ENCODE measurements around the gene FAM229A.

FAM229A gene

GRCh38 chr1:32327204-32327603, 35.1 kb downstream of the FAM229A start:
- DNase-seq (ENCODE audit: low read depth, low spot score): no peak
- no peaks in the 10 kb centered on the region for H3K4me1 ChIP-seq (ENCODE audit: insufficient read depth, insufficient read length)
- TF ChIP-seq ZNF274 (IDR thresholded peaks at IDR 0.05; ENCODE audit: low read depth, low read length) (no peak), YY1 (IDR thresholded peaks at IDR 0.05; ENCODE audit: insufficient read depth, insufficient read length) (no peak), SUZ12 (IDR thresholded peaks at IDR 0.05; ENCODE audit: extremely low read depth, insufficient read depth, insufficient read length) (no peak)
- H3K36me3 ChIP-seq (ENCODE audit: insufficient read depth, insufficient read length, low read length): peaks cover 90% of the 10 kb centered on the region
- no peaks in the 10 kb centered on the region for H3K9me3 ChIP-seq (ENCODE audit: insufficient read depth, low read length)
- no peak overlapping the region for H3K9ac ChIP-seq (ENCODE audit: insufficient read length, low read depth)
- H3K27me3 ChIP-seq (ENCODE audit: insufficient read depth, insufficient read length): no peaks in the 10 kb centered on the region
- no peak overlapping the region for H3K4me3 ChIP-seq (ENCODE audit: insufficient read length, low read depth)

DNA sequence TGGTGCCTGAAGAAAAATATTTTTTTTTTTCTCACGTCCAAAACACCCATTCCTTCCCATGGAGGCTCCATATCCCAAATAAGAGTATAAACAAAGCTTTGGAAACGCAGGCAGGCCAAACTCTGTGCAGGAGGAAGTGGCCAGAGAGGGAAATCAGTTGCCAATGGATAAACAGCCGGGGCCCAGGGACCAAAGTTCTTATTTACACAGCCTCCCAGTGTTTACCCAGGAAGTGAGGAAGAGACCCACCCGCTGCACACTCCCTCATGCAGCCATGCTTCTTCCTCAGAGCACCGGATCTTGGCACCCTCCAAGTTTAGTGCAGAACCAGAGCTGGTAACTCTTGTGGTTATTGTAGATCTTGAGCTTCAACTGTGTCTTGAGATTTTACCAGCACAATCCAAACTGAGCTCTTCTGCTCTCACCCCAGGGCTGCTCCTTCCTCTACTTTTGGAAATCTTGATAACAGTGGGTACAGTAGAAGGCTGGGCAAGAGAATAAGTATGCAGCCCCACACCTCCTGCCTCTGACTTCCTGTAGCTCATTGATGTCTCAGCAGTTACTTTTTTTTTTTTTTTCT, 40.5 kb downstream of the FAM229A start:
- no peaks in the 10 kb centered on the region for H3K9me3 ChIP-seq (ENCODE audit: insufficient read depth, low read length)
- TF ChIP-seq ZNF274 (IDR thresholded peaks at IDR 0.05; ENCODE audit: low read depth, low read length) (no peak), YY1 (IDR thresholded peaks at IDR 0.05; ENCODE audit: insufficient read depth, insufficient read length) (no peak), SUZ12 (IDR thresholded peaks at IDR 0.05; ENCODE audit: extremely low read depth, insufficient read depth, insufficient read length) (no peak)
- H3K4me1 ChIP-seq (ENCODE audit: insufficient read depth, insufficient read length): no peaks in the 10 kb centered on the region
- no peak overlapping the region for H3K9ac ChIP-seq (ENCODE audit: insufficient read length, low read depth)
- no peak for DNase-seq (ENCODE audit: low read depth, low spot score)
- H3K36me3 ChIP-seq (ENCODE audit: insufficient read depth, insufficient read length, low read length): peaks cover 85% of the 10 kb centered on the region
- no peak overlapping the region for H3K4me3 ChIP-seq (ENCODE audit: insufficient read length, low read depth)
- no peaks in the 10 kb centered on the region for H3K27me3 ChIP-seq (ENCODE audit: insufficient read depth, insufficient read length)

- H3K9ac ChIP-seq (ENCODE audit: insufficient read length, low read depth): no peak overlapping the region
- H3K36me3 ChIP-seq (ENCODE audit: insufficient read depth, insufficient read length, low read length): peaks cover 67% of the 10 kb centered on the region
- no peak for DNase-seq (ENCODE audit: low read depth, low spot score)
- H3K27me3 ChIP-seq (ENCODE audit: insufficient read depth, insufficient read length): no peaks in the 10 kb centered on the region
- TF ChIP-seq SUZ12 (IDR thresholded peaks at IDR 0.05; ENCODE audit: extremely low read depth, insufficient read depth, insufficient read length) (no peak), YY1 (IDR thresholded peaks at IDR 0.05; ENCODE audit: insufficient read depth, insufficient read length) (no peak), ZNF274 (IDR thresholded peaks at IDR 0.05; ENCODE audit: low read depth, low read length) (no peak)
- no peak overlapping the region for H3K4me3 ChIP-seq (ENCODE audit: insufficient read length, low read depth)
- H3K9me3 ChIP-seq (ENCODE audit: insufficient read depth, low read length): no peaks in the 10 kb centered on the region
- no peaks in the 10 kb centered on the region for H3K4me1 ChIP-seq (ENCODE audit: insufficient read depth, insufficient read length)
Observed at GRCh38 chr1:32318127-32318869, 44.0 kb downstream of the FAM229A start.

GRCh38 chr1:32316903-32317277, 45.4 kb downstream of the FAM229A start:
- Histone ChIP-seq H3K9ac (ENCODE audit: insufficient read length, low read depth) (no peak overlapping the region), H3K36me3 (ENCODE audit: insufficient read depth, insufficient read length, low read length) (peaks cover 59% of the 10 kb centered on the region)
- no peak for DNase-seq (ENCODE audit: low read depth, low spot score)

DNA sequence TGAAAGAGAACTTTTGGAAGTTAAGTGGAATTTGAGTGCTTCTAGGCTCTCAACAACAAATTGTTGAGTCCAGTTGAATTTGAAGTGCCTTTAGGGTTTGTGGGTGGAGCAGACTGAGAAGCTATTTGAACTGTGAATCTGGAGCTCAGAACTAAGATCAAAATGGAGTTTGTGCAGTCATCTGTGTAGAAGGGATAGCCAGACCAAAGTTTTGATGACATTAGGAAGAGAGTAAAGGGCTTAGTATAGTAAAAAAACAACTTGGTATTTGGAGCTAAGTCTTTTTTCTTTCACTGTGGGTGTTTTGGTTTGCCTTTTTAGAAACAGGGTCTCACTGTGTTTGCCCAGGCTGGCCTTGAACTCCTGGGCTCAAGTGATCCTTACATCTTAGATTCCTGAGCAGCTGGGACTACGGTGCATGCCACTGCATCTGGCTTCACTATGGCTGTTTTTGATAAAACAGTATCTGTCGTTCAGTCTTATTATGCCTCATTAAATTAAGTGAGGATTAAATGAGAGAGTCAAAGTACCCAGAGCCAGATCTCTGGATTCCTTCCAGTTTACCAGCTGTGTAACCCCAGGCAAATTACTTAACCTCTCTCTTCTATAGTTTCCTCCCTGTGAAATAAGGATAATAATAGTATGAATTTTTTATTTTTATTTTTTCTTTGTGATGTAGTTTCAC, 50.4 kb downstream of the FAM229A start:
- no peak for DNase-seq (ENCODE audit: low read depth, low spot score)
- Histone ChIP-seq H3K4me1 (ENCODE audit: insufficient read depth, insufficient read length) (peaks cover 6% of the 10 kb centered on the region), H3K27me3 (ENCODE audit: insufficient read depth, insufficient read length) (no peaks in the 10 kb centered on the region), H3K9me3 (ENCODE audit: insufficient read depth, low read length) (no peaks in the 10 kb centered on the region), H3K36me3 (ENCODE audit: insufficient read depth, insufficient read length, low read length) (peaks cover 30% of the 10 kb centered on the region), H3K9ac (ENCODE audit: insufficient read length, low read depth) (no peak overlapping the region), H3K4me3 (ENCODE audit: insufficient read length, low read depth) (no peak overlapping the region)
- TF ChIP-seq YY1 (IDR thresholded peaks at IDR 0.05; ENCODE audit: insufficient read depth, insufficient read length) (no peak), SUZ12 (IDR thresholded peaks at IDR 0.05; ENCODE audit: extremely low read depth, insufficient read depth, insufficient read length) (no peak), ZNF274 (IDR thresholded peaks at IDR 0.05; ENCODE audit: low read depth, low read length) (no peak)

More at GRCh38 chr1:32316903-32317277, 45.4 kb downstream of the FAM229A start:
- Histone ChIP-seq H3K9me3 (ENCODE audit: insufficient read depth, low read length) (no peaks in the 10 kb centered on the region), H3K4me3 (ENCODE audit: insufficient read length, low read depth) (no peak overlapping the region), H3K4me1 (ENCODE audit: insufficient read depth, insufficient read length) (no peaks in the 10 kb centered on the region), H3K27me3 (ENCODE audit: insufficient read depth, insufficient read length) (no peaks in the 10 kb centered on the region)
- TF ChIP-seq SUZ12 (IDR thresholded peaks at IDR 0.05; ENCODE audit: extremely low read depth, insufficient read depth, insufficient read length): no peak
- TF ChIP-seq YY1 (IDR thresholded peaks at IDR 0.05; ENCODE audit: insufficient read depth, insufficient read length): no peak
- no peak for TF ChIP-seq ZNF274 (IDR thresholded peaks at IDR 0.05; ENCODE audit: low read depth, low read length)
